Dendritic cell treated with granulocyte-macrophage colony-stimulating factor and Interleukin-4, amounts not matched to agents 40 ng/mL and 50 ng/mL, for 4 days (primary cell): ENCODE data around the gene VPS8.

Experiments used
- H3K27ac Mint-ChIP-seq: one replicate; pipeline ENCODE4 v1.8.0; 2022; ENCODE audit warnings: mild to moderate bottlenecking, mixed read lengths
- H3K27me3 Mint-ChIP-seq: one replicate; pipeline ENCODE4 v1.8.0; 2022; ENCODE audit warnings: mild to moderate bottlenecking, mixed read lengths
- H3K36me3 Mint-ChIP-seq: one replicate; pipeline ENCODE4 v1.8.0; 2022; ENCODE audit warnings: low read depth, mixed read lengths
- H3K4me1 Mint-ChIP-seq: one replicate; pipeline ENCODE4 v1.8.0; 2022; ENCODE audit warnings: low read depth, mixed read lengths
- H3K4me3 Mint-ChIP-seq: one replicate; pipeline ENCODE4 v1.8.0; 2022; ENCODE audit warnings: mild to moderate bottlenecking, moderate library complexity, mixed read lengths
- H3K9me3 Mint-ChIP-seq: one replicate; pipeline ENCODE4 v1.8.0; 2022; ENCODE audit warnings: mixed read lengths
- intact Hi-C: fragments of 100-400 bp; cut with micrococcal nuclease; formaldehyde crosslinking; loops from one replicate; pipeline ENCODE4 v1.15.0; 2022

VPS8 gene

GRCh38 chr3:184773283-184774186 is 38.4 kb upstream of the VPS8 start:
- intact Hi-C loops: no loop called here
- H3K27ac Mint-ChIP-seq: no peak overlapping the region
- H3K27me3 Mint-ChIP-seq: peaks cover 33% of the 10 kb centered on the region
- H3K4me3 Mint-ChIP-seq: no peak overlapping the region
- H3K36me3 Mint-ChIP-seq: no peaks in the 10 kb centered on the region
- H3K9me3 Mint-ChIP-seq: no peaks in the 10 kb centered on the region
- peaks cover 72% of the 10 kb centered on the region for H3K4me1 Mint-ChIP-seq

DNA sequence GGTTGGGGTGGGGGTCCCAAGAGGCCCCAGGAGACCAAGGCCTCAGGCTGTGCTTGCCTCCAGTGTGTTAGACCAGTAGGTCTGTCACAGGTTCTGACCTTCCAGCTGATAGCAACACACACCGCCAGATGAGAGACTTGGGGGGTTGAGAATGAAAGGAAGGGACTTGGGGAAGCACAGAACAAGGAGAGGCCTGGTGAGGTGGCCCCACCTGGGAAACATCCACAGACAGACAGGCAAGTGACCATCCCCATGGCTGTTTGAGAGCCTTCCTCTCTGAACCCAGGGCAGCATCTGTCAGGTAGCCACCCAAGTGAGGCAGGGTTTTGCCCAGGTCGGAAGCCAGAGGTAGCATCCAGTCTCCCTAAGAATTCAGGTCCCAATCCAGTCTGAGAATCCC is 35.0 kb upstream of the VPS8 start:
- peaks cover 26% of the 10 kb centered on the region for H3K27me3 Mint-ChIP-seq
- H3K4me1 Mint-ChIP-seq: peaks cover 58% of the 10 kb centered on the region
- H3K36me3 Mint-ChIP-seq: no peaks in the 10 kb centered on the region
- H3K4me3 Mint-ChIP-seq: no peak overlapping the region
- intact Hi-C loops: loop anchor here (1.0 to 5.0 kb wide), 2 partner anchors 50 to 216 kb away; partner anchors contain the start of gene EPHB3
- H3K9me3 Mint-ChIP-seq: no peaks in the 10 kb centered on the region
- no peak overlapping the region for H3K27ac Mint-ChIP-seq

DNA sequence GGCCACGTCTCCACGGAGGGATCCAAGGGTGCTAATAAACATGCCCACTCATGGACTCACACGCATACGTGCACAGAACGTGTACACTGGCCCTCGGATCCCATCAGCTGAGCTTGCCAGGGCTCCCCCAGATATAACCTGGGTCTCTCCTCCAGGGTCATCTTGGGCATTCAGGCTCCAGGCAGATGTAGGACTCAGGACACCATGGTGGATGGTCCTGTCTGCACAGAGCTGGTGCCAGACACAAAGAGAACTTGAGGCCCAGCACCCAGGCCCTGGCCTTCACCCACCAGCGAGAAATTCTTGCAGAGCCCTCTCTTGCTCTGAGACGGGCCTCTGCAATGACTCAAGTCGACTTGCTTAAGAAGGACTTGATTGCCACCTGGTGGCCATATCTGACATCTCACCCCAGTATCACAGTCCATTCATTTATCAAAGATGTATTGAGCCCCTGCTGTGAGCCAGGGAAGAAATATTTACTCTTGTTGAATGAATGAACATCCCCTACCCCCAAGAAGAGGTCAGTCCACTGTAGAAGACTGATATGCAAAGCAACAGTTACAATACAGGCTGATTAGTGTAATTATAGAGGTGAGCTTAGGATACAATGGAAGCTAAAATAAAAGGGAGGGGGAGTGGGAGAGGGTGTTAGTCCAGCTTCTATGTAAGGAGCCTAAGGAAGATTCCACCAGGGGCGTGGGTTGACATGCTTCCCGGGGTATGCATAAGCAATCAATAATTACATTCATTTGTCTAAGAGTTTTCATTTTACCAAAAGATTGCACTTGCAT is 34.2 kb upstream of the VPS8 start:
- intact Hi-C loops: loop anchor here (1.0 to 5.0 kb wide), 2 partner anchors 50 to 216 kb away; partner anchors contain the start of gene EPHB3
- H3K9me3 Mint-ChIP-seq: no peaks in the 10 kb centered on the region
- no peaks in the 10 kb centered on the region for H3K36me3 Mint-ChIP-seq
- peaks cover 23% of the 10 kb centered on the region for H3K27me3 Mint-ChIP-seq
- H3K4me1 Mint-ChIP-seq: peaks cover 52% of the 10 kb centered on the region
- no peak overlapping the region for H3K27ac Mint-ChIP-seq
- no peak overlapping the region for H3K4me3 Mint-ChIP-seq

DNA sequence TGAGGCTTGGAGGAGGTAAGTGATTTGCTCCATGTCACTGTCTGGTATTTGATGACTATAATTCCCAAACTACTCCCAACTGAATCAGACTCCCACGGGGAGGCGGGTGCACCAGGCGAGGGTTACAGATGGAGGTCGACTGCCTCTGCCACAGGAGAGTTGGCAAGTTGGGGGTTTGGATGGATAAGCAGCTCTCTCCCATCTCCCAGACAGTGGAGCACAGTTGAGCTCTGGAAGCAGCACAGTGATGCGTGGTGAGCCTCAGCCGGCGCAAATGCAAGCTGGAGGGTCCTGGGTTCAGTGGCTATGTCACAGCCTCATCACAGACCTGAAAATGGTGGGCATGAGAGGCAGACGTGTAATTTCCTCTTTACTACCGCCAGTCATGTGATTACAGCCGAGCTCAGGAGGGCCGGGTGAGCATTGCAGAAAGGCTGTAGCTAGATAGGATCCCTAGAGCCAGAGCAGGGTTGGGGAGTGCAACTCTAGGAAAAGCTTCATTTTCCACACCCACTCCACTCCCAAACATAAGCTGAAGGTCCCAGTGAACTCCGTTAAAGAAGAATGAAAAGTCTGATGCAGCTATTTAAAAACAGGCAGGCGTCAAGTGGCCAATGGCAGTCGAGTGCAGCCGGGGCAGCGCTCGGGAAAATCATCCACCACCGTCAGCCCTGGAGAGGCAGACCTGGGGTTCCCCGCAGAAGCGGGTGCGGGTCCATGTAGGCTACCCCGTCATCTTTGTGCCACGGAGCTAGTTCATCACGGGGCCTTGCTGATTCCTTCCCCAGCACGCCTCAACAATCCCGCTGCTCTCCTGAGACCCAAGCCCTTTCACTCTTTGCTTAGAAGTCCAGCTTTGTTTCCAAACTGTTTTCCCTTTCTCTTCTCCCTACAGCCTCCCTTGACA is 33.3 kb upstream of the VPS8 start:
- no peaks in the 10 kb centered on the region for H3K36me3 Mint-ChIP-seq
- H3K27ac Mint-ChIP-seq: no peak overlapping the region
- H3K27me3 Mint-ChIP-seq: peaks cover 25% of the 10 kb centered on the region
- no peaks in the 10 kb centered on the region for H3K9me3 Mint-ChIP-seq
- no peak overlapping the region for H3K4me3 Mint-ChIP-seq
- peaks cover 58% of the 10 kb centered on the region for H3K4me1 Mint-ChIP-seq
- intact Hi-C loops: loop anchor here (5.0 kb wide), 1 partner anchor 51 kb away; no protein-coding TSS in a partner anchor

DNA sequence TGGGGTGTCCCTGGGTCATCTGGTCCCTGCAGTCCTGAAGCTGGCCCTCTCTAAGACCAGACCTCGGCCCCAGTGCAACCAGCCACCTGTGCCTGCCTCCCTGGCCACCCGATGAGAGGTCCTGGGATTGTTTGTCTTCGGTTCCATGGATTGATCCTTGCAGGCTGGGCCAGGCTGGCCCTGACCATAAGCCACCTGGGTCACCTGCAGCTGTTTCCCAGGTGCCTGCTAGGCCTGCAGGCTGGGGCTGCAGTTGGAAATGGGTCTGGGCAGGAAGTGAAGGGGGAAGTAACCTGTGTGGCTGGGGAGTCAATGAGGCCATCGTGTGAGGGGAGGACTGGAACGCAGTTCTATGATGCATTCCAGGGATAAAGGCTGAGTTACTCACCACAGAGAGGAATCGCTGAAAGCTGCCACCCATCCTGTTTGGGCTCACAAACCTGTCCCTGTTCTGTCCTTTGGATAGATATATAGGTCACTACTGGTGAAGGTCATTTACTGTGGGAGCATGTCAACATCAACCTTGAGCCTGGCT is 30.9 kb upstream of the VPS8 start:
- peaks cover 18% of the 10 kb centered on the region for H3K27me3 Mint-ChIP-seq
- H3K4me3 Mint-ChIP-seq: no peak overlapping the region
- intact Hi-C loops: loop anchor here (10.0 kb wide), 1 partner anchor 376 kb away; no protein-coding TSS in a partner anchor
- H3K4me1 Mint-ChIP-seq: peaks cover 55% of the 10 kb centered on the region
- H3K9me3 Mint-ChIP-seq: no peaks in the 10 kb centered on the region
- H3K27ac Mint-ChIP-seq: no peak overlapping the region
- H3K36me3 Mint-ChIP-seq: no peaks in the 10 kb centered on the region

DNA sequence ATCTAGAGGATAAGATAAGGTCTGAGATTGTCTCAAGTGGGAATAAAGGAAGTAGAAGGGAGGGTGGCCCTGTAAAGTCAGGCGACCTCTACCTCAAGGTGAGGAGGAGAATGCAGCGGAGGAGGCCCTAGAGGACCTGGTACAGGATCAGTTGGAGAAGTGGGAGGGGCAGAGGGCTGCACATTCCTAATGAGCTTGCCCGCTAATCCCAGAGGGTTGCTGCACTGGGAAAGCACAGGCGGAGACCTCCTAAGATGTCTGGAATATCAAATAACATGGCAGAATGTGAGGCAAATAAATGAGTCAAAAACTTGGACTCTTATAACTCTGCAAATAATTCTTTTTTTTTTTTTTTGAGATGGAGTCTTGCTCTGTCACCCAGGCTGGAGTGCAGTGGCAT is 30.2 kb upstream of the VPS8 start:
- intact Hi-C loops: loop anchor here (10.0 kb wide), 1 partner anchor 377 kb away; no protein-coding TSS in a partner anchor
- Mint-ChIP-seq H3K27me3 (peaks cover 15% of the 10 kb centered on the region), H3K9me3 (no peaks in the 10 kb centered on the region), H3K4me1 (peaks cover 56% of the 10 kb centered on the region), H3K36me3 (no peaks in the 10 kb centered on the region), H3K27ac (no peak overlapping the region), H3K4me3 (no peak overlapping the region)

- intact Hi-C loops: loop anchor here (10.0 kb wide), 1 partner anchor 379 kb away; no protein-coding TSS in a partner anchor
- peak overlapping the region; percentile 8 for H3K27ac Mint-ChIP-seq
- peaks cover 13% of the 10 kb centered on the region for H3K27me3 Mint-ChIP-seq
- no peaks in the 10 kb centered on the region for H3K9me3 Mint-ChIP-seq
- H3K4me3 Mint-ChIP-seq: no peak overlapping the region
- H3K36me3 Mint-ChIP-seq: no peaks in the 10 kb centered on the region
- peaks cover 49% of the 10 kb centered on the region for H3K4me1 Mint-ChIP-seq
These were observed 28.6 kb upstream of the VPS8 start for GRCh38 chr3:184783319-184783718.

GRCh38 chr3:184784731-184785500 is 27.1 kb upstream of the VPS8 start:
- H3K9me3 Mint-ChIP-seq: no peaks in the 10 kb centered on the region

GRCh38 chr3:184785890-184786279 is 26.1 kb upstream of the VPS8 start:
- peaks cover 2% of the 10 kb centered on the region for H3K27me3 Mint-ChIP-seq
- peaks cover 43% of the 10 kb centered on the region for H3K4me1 Mint-ChIP-seq
- H3K9me3 Mint-ChIP-seq: no peaks in the 10 kb centered on the region
- no peaks in the 10 kb centered on the region for H3K36me3 Mint-ChIP-seq
- H3K27ac Mint-ChIP-seq: peak overlapping the region; percentile 53
- no peak overlapping the region for H3K4me3 Mint-ChIP-seq
- intact Hi-C loops: loop anchor here (10.0 kb wide), 1 partner anchor 381 kb away; no protein-coding TSS in a partner anchor

More at GRCh38 chr3:184784731-184785500, 27.1 kb upstream of the VPS8 start:
- Mint-ChIP-seq H3K27me3 (peaks cover 4% of the 10 kb centered on the region), H3K4me1 (peaks cover 44% of the 10 kb centered on the region), H3K4me3 (no peak overlapping the region), H3K36me3 (no peaks in the 10 kb centered on the region), H3K27ac (peak overlapping the region; percentile 53)
- intact Hi-C loops: loop anchor here (10.0 kb wide), 1 partner anchor 380 kb away; no protein-coding TSS in a partner anchor

GRCh38 chr3:184786280-184786941 is 25.6 kb upstream of the VPS8 start:
- H3K36me3 Mint-ChIP-seq: no peaks in the 10 kb centered on the region
- H3K4me1 Mint-ChIP-seq: peaks cover 43% of the 10 kb centered on the region
- H3K27me3 Mint-ChIP-seq: peaks cover 2% of the 10 kb centered on the region
- H3K27ac Mint-ChIP-seq: peak overlapping the region; percentile 53
- no peak overlapping the region for H3K4me3 Mint-ChIP-seq
- intact Hi-C loops: loop anchor here (10.0 kb wide), 1 partner anchor 382 kb away; no protein-coding TSS in a partner anchor
- H3K9me3 Mint-ChIP-seq: no peaks in the 10 kb centered on the region

GRCh38 chr3:184788751-184789150 is 23.2 kb upstream of the VPS8 start:
- H3K27me3 Mint-ChIP-seq: no peaks in the 10 kb centered on the region
- no peaks in the 10 kb centered on the region for H3K36me3 Mint-ChIP-seq
- peaks cover 36% of the 10 kb centered on the region for H3K4me1 Mint-ChIP-seq
- intact Hi-C loops: loop anchor here (10.0 kb wide), 1 partner anchor 384 kb away; no protein-coding TSS in a partner anchor
- no peaks in the 10 kb centered on the region for H3K9me3 Mint-ChIP-seq
- no peak overlapping the region for H3K27ac Mint-ChIP-seq
- no peak overlapping the region for H3K4me3 Mint-ChIP-seq
